Stomach (tissue), 4 donors: ENCODE results near the gene KRTAP17-1.

Experiments used
- POLR2AphosphoS5 ChIP-seq, 3 donors: sonication (generic); formaldehyde crosslinking; IDR thresholded peaks; one replicate each; pipeline ENCODE4 v1.6.1; 2016; ENCODE audit warnings: antibody characterized with exemption in 3 of 3
- TF ChIP-seq, protein P1 (sequence below), 7 experiments: fragments of 450-650 bp in 4 of 7; fragments of 200-600 bp in 3 of 7; sonication (generic) in 3 of 7; IDR thresholded peaks; one replicate each; pipeline ENCODE4 v1.5.1; 2016 to 2019; ENCODE audit warnings: antibody characterized with exemption in 7 of 7, control low read depth in 2 of 7, mild to moderate bottlenecking in 1 of 7

GRCh38 chr17:41322094-41322902 lies 6.8 kb upstream of the KRTAP17-1 start:
- TF ChIP-seq, protein P1, sequence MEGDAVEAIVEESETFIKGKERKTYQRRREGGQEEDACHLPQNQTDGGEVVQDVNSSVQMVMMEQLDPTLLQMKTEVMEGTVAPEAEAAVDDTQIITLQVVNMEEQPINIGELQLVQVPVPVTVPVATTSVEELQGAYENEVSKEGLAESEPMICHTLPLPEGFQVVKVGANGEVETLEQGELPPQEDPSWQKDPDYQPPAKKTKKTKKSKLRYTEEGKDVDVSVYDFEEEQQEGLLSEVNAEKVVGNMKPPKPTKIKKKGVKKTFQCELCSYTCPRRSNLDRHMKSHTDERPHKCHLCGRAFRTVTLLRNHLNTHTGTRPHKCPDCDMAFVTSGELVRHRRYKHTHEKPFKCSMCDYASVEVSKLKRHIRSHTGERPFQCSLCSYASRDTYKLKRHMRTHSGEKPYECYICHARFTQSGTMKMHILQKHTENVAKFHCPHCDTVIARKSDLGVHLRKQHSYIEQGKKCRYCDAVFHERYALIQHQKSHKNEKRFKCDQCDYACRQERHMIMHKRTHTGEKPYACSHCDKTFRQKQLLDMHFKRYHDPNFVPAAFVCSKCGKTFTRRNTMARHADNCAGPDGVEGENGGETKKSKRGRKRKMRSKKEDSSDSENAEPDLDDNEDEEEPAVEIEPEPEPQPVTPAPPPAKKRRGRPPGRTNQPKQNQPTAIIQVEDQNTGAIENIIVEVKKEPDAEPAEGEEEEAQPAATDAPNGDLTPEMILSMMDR (IDR thresholded peaks at IDR 0.05), result peak in 5 of 7 experiments; percentile 61 to 77 (median 67)
- no peak for TF ChIP-seq POLR2AphosphoS5 (IDR thresholded peaks at IDR 0.05)
